NCI-H345 treated with DMSO at 0.1 percent for 48 hours (cell line): ENCODE data around the gene SCN7A.
"Not testable (repeated sequence)": the region's sequence is repeated elsewhere in the genome, so short reads cannot be mapped to it uniquely, and the experiment has no call there.

ENCODE experiments used
- DNase-seq: peaks from one replicate; lab custom pipeline; 2025; ENCODE audit not compliant: unreplicated experiment; lab: John Stamatoyannopoulos, UW

The SCN7A gene

DNA sequence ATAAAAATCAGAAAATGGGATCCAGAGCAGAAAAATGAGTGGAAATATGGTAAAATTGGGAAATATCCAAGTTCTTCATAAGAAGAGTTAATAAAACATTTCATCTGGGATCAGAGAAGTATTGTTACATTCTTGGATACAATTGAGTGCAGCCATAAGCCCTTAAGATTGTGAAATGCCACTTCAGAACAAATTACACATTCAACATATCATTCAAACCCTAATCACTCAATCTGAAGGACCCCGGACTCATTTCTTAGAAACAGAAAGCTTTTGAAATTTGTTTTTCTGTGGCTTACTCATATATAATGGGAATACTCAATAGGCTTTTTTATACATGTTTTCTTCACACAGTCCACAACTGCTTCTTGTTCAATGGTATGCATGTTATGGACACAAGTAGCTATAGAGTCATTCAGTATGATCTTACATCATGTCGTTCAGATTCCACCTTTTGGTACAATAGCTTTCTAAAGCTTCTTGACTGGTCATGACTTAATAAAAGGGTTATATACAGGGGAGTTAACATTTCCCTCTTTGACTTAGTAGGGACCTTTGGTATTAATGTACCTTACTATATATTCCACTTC lies 39.9 kb downstream of the SCN7A start:
- DNase-seq = no peak

DNA sequence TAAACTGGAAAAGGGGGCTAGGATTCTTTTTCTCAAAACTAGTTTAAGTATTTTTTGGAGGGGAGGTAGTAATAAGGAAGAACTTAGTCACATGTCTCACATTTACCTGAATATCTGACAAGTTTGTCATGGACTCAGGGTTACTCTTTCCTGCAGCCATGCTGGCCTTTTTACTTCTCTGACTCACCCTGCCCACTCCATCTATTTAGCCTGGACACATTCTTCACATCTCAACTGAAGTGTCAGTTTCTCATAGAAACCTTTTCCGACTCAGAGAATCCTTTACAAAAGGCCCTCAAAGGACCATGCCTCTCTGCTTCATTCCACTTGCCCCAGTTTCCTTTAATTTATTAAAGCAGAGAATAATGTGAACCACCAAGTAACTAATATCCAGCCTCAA lies 42.6 kb downstream of the SCN7A start:
- no peak for DNase-seq

DNA sequence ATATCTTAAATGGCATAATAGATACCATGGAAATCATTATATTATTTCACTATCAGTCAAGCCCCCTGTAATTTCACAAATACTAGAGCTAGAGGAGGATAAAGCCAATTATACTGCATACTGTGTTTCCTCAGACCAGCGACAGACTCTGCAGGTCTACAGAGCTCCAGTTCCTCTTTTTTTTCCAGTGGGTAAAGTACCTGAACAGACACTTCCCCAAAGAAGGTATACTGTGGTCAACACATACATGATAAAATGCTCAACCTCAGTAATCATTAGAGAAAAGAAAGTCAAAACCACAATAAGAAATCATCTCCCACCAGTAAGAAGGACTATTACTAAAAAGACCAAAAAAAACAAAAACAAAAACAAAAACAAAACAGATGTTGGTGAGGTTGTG lies 44.6 kb downstream of the SCN7A start:
- DNase-seq = no peak

- DNase-seq = no peak
These were observed 45.9 kb downstream of the SCN7A start for GRCh38 chr2:166448106-166448505.

DNA sequence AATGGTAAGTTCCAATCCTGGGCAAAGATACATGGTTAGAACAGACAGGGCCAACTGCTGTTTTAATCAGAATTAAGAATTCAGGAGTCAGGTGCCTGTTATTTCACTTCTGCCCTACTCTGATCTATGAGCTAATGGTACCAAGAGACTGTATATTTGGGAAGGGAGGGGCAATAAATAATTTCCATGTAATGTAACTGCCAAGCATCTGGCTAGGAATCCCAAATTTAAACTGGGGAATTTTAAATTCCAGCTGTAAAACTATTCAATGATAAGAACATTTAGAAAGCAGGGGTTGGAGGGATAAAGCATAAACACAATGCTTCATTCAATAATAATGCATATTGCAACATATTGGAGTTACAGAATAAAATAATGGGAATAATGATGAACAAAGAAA lies 49.7 kb downstream of the SCN7A start:
- no peak for DNase-seq

DNA sequence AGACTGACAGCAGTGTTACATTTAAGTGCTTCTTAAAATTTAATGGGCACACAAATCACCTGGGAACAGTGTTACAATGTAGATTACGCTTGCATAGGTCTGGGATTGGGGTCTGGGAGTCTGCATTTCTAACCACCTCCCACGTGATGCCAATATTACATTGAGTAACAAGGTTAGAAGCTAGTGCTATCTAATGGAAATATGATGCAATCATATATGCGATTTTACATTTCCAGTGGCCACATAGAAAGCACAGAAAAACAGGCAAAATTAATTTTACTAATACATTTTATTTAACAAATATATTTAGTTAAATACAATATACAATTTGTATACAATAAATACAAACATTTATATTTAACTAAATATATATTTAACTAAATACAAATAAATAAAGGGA lies 53.7 kb downstream of the SCN7A start:
- no peak for DNase-seq

- no peak for DNase-seq
These were observed 55.0 kb downstream of the SCN7A start for GRCh38 chr2:166439078-166439477.

- no peak for DNase-seq
These were observed 57.1 kb downstream of the SCN7A start for GRCh38 chr2:166436976-166437375.

DNA sequence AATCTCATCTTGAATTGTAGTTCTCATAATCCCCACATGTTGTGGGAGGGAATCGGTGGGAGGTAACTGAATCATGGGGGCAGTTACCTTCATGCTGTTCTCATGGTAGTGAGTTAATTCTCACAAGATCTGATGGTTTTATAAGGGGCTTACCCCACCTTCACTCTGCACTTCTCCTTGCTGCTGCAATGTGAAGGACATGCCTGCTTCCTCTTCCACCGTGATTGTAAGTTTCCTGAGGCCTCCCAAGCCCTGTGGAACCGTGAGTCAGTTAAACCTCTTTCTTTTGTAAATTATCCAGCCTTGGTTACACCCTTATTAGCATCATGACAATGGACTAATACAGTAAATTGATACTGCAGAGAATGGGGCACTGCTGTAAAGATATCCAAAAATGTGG lies 57.9 kb downstream of the SCN7A start:
- no peak for DNase-seq

GRCh38 chr2:166434491-166434890 lies 59.6 kb downstream of the SCN7A start:
- DNase-seq = no peak

DNA sequence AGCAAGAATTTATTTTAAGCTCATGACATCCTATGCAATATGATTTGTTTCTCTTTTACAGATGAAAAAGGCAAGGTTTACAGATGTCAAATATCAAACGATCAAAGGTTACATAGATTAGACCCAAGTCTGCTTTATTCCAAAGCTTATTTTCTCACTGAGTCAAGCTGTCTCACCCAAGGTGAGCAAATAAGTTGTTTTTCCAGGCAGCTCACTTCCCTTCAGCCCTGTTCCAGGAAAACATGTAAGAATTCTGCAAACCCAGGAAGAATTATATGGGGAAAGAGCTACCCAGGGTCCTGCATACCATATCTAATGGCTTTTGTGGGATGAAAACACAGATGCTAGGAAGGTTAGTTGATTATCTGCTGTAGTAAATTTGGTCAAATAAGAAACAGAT lies 60.6 kb downstream of the SCN7A start:
- no peak for DNase-seq

DNA sequence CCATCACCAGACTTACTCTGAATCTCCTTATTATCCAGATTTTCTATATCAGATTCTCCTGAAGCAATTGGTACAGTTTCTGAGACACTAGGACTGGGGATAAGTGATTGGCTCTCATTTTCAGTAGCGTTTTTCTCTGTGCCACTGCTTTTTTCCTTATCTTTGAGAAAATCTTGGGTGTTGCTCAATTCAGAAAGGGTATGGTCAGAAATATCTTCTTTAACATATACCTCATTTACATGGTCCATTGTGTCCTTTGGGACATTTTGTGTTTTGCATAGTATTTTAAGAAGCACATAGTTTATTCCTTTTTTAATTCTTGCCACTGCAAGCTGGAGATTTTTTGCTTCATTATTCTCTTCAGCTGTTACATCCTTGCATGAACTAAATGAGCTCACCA lies 61.7 kb downstream of the SCN7A start:
- DNase-seq = no peak

DNA sequence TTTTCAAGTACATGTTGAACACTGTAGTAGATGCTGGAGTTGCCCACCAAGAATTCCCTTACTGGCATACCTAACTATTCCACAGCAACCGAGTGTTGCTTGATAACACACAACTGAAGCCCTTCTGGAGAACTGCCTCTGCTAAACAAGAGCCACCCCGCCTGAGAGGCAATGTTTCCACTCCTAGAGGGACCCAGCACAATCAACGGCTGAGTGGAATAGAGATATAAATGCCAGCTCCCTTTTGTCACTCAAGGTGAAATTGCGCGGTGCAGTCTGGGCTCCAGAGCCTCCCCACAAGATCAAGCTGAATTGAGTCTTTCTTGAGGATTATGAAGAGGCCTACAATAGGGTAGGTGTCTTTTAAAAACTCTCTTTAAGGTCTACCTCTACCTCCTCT lies 69.2 kb downstream of the SCN7A start:
- DNase-seq = no peak

DNA sequence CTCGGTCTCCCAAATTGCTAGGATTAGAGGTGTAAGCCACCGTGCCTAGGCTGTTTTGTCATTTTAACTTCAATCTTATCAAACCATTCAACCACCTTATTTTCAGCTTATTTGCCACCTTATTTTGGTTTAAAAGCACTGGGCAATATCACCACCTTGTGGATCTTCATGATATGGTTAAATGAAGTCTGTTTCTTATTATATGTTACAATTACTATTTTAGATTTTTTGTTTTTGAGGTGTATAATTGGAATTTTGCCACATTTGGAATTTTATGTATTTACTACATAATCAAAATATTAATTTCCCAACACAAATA lies 74.5 kb downstream of the SCN7A start:
- peak; percentile 8 for DNase-seq

DNA sequence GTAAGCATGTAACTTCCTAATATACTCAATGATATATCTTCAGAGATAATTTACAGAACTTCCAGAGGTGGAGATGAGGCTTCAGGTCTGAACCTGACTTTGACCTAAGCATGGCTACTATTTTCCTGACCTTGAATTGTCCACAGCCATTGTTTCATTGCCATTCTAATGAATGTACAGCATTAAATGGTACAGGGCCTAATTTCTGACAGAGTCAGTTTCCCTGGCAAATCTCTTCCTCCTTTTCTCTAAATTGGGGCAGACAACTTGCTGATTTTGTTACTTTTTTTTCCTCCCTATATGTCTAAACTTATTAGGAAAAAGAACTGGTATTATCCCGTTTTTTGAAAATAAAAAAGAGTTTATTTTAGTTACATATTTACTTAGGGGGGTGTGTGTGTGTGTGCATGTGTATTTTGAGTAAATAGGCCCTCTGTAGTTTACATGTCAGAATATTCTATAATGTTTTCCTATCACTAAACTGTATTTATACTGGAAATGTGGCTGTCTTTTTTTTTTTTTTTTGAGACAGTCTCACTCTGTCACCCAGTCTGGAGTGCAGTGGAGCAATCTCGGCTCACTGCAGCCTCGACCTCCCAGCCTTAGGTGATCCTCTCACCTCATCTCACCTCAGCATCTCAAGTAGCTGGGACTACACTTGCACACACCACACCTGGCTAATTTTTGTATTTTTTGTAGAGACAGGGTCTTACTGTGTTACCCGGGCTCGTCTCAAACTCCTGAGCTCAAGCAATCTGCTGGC lies 75.0 kb downstream of the SCN7A start:
- DNase-seq = no peak

DNA sequence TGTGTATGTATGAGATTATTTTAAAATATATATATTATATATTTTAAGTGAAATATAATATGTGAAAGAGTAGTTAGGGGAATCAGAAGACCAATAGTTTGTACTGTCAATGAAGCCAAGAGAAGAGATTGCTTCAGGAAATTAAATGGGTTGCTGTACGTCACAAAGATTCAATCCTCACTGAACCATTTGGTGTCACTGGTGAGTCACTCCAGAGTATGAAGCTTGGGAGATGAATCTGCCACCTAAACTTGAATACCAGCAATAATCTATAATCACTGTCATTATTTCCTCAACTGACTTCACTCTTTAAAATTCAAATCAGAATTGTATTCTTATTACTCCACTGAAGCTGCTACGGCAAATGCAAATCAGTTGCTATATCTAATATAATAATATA lies 76.4 kb downstream of the SCN7A start:
- no peak for DNase-seq

GRCh38 chr2:166413255-166413654 lies 80.8 kb downstream of the SCN7A start:
- no peak for DNase-seq

DNA sequence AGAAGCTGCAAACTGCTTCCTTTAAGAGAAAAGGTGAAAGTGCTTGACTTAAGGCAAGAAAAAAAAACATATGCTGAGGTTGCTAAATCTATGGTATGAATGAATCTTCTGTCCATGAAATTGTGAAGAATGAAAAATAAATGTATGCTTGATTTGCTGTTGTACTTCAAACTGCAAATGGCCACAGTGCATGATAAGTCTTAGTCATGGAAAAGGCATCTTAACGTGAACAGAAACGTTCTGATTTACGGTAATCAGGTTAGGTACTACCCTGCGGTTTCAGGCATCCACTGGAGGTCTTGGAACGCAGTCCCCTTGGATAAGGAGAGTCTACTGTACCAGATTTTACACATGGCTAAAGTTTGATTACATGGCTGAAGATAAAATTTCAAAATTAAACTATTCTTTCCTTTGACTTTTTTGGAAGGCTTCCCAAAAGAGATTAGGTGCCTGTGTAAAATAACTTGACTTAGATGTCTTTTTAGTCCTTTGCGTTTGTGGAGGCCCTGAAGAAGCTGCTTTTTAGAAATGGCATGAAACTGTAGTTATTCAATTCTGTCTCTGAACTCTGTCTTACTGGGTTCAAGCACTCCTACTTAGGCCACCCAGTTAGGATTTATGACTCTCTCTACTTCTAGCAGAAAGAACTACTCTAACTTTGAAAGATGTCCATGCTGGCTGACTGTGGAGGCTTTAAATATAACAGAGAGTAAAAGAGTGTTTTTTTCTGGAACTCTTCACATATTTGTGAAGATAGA lies 82.4 kb downstream of the SCN7A start:
- DNase-seq = no peak

- DNase-seq = no peak
These were observed 83.1 kb downstream of the SCN7A start for GRCh38 chr2:166410828-166411472.

DNA sequence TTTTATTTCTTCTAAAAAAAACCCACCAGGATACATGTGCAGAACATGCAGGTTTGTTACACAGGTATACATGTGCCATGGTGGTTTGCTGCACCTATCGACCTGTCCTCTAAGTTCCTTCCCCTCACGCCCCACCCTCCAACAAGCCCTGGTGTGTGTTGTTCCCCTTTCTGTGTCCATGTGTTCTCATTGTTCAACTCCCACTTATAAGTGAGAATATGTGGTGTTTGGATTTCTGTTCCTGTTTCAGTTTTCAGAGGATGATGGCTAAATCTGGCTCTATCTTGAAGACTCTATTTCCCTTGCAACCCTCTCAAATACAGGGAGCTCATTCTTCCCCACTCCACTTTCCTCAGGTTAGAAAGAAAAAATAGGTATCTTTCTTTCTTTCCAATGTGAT lies 86.3 kb downstream of the SCN7A start:
- DNase-seq = not testable (repeated sequence)

DNA sequence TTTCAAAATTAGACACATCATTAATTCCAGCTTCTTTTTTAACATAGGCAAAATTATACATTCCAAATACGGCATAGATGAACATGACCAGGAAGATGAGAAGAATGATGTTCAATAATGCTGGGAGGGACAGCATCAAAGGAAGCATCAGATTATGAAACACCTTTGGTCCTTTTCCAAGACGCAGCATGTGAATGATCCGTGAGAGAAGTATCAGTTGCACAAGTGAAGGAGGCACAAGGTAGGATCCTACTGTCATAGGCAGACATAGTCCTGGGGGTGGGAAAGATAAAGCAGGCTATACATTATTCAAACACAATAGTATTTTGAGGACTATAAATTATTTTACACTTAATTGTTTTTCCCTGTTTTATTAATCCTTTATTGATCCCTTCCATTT lies 87.7 kb downstream of the SCN7A start:
- DNase-seq = no peak

- no peak for DNase-seq
These were observed 88.5 kb downstream of the SCN7A start for GRCh38 chr2:166405569-166405926.
